NCI-H345 treated with DMSO at 0.1 percent for 48 hours (cell line): ENCODE data around the gene RERE.

Experiments used
- DNase-seq: peaks from one replicate; lab custom pipeline; 2025; ENCODE audit not compliant: unreplicated experiment; lab: John Stamatoyannopoulos, UW

The RERE gene

DNA sequence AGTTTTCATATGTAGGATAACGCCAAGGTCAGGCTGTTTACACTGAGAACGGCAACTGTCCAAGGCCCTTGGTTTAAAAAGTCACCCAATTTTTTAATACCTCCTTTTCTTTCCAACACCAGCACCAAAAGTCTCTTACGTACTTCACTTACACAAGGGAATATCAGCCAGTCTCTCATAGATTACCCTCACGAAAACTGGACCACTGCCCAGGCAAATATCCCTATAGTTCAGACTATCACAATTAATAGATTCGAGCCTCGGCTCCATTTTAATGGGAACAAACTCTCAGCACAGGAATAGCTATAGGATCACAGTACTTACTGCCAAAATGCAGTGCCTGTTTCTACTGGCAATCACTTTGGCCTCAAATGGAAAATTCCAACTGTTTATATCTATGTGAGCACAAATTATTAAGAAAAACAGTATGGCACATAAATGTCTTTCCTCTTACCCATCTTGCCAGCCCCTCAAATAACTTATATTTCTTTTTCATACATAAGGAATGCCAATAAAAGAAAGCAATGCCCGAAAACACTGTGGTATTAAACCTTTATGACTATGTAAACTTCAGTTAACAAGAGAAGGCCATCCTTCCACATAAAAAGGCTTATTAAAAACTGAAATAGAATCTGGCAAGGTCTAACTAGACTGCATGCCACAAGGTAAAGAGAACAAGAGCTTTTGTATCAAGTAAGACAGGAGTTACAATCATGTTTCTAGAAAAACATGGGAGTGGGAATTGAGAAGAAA, 401.7 kb downstream of the RERE start:
- no peak for DNase-seq

DNA sequence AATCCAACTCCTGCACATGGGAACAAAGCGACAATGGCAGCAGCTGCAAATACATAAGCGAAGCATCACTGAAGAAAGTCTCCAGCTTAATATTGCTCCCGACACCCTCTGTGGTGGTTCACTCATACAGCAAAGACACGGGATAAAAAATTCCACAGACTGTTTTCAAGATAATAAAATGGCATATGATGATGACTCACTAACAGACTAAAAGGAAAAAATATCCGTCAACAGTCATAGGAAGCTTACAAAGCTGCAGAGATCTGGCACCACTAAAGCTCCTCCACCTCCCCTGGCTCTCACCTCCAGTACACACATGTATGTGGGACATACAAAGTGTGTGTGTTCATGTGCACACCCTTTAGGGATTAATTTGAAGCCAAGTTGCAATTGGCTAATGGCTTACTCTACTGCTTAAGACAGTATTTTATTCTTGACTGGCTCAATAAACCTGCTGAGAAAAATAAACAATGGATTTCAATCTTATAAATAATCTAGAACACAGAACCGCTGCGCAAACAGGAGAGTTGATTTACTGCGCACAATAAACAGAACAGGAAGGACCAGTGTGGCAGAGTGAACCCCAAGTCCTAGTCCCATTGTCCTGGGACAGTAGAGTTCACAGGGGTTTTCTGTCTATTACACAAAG, 405.1 kb downstream of the RERE start:
- DNase-seq, result no peak

DNA sequence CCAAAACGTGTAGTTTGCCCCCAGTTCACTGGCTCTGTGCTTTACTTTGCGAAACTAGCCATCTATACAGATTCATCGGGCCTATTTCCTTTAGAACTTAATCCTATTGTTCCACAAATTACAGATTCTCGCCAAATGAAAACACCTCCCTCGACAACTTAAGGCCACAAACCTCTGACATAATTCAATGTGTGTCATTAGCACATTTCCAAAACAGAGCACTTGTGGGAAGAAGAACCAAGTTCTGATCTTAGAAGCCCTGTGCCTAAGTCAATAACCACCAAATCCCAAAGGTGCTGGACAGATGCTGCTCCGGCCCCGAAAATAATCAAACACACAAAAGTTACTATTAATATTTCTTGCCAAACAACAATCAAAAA, 405.6 kb downstream of the RERE start:
- no peak for DNase-seq

DNA sequence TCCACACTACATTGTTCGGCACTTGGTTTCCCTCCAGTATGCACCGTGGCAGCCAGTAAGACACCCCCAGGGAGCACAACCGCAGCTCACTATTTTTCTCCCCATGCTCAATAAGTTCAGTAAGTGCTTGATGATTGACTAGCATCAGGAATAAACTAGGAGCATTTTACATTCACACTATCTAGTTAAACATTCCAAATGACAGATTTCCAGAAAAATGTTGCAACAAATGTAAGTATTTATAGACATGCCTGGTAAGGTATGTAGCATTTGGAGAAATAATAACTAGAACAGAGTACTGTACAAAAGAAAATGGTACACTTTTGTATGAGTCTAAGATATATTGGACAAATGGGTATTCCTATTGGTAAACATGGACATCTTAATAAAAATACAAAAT, 406.6 kb downstream of the RERE start:
- DNase-seq, result no peak

DNA sequence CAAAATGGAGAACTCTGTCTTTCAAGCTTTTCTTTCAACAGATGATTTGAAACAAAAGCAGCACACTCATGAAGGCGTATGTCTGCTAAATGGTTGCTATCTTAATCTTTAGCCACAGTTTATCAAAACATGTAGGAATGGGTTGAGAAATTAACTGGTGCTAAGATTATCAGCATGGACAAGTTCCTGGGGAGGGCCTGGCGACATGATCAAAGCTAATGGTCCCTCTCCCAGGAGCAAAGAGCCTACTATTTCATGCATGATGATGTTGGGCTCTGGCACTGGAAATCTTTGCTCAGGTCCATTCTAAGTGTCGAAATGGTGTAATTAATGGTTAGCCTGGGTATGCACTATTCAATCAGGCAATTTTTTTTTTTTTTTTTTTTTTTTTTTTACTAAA, 407.8 kb downstream of the RERE start:
- DNase-seq, result no peak

DNA sequence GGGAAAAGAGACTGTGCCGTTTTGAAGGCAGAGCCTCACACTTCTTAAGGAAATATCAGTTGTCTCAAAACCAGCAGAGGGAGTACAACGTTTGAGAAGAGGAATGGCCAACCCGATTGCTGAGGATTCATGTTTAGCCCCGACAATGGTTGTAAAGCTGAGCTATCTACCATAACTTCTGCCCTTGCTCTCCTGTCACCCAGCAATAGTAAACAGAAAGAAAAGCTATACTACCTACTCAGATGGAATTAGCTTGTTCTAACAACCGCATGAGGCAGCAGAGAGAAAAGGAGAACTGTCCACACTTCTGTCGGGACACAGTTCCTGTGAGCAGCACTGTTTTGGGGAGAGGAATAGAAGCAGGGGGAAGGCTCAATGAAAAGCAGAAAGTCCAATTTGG, 408.3 kb downstream of the RERE start:
- no peak for DNase-seq

DNA sequence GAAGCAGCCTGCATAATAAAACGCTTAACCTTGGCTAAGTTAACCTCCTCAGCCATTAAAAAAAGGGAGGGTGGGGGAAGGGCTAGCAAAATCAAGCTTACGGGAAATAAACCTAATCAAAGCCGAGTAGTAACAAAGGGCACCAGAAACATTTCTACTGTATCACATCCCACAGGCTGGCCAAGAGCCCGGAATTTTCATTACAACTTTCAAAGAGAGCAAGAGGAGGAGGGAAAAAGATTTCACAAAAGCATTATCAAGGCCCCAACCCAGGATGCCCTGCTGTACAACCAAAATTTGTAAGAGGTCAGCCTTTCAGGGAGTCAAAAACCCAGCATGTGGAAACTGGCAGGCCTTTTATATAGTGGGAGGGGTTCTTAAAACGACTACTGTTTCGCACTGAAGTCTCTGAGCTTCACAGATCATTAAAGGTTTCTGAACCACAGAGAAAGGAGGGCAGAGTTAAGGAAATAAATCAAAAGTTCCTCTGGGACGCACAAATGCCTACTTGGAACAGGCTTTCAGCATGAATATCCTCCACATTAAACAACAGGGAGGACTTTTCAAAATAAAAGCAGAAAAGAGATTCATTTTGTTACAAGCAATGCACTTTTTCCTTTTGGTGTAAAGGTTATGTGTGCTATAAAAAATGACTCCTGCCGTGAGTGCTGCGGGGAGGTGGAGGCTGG, 409.1 kb downstream of the RERE start:
- DNase-seq, result no peak

DNA sequence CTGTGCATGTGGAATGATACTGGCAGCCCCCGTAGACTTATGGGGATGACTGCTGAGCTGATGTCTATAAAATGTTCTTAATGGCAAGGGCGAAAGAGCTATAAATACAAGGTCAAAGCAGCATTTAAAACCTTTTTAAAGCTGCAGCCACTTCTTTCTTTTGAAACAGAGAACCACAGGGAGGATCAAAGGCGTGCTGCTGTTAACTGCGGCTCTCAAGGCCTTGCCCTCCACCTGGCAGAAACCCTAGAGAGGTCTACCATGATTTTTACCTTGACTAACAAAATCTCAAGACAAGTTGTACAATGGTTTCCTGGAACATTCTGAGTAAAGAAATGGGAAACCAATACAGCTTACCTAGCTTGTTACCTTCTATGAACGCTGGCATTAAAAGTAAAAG, 409.8 kb downstream of the RERE start:
- DNase-seq, result no peak

DNA sequence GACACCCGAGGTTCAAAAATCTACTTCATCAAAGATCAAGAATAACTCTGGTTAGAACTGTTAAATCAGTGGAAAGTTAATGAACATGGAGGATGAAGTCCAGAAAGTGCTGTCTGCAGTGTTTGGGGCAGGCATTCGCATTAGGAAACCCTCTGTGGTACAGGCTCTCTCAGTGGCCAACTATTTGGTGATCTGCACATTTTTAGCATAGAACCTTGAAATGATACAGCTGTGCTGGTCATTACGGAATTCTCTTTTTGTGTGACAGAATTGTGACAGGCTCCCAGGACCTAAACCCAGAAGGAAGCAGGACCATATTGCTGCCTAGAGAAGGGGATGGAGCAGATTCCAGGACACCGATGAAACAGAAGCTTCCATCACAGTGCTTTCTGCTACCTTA, 410.5 kb downstream of the RERE start:
- DNase-seq, result no peak

DNA sequence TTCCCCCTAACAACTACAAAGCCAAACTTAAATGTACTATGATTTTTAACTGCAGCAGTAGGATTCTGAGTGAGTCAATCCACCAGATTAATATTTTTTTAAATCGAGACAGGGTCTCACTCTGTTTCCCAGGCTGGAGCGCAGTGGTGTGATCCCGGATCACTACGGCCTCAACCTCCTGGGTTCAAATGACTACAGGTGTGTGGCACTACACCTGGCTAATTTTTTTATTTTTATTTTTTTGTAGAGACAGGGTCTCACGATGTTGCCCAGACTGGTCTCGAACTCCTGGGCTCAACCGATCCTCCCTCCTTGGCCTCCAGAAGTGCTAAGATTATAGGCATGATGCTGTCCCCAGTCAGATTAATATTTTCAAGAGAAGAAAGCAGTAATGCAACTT, 411.4 kb downstream of the RERE start:
- DNase-seq, result no peak

DNA sequence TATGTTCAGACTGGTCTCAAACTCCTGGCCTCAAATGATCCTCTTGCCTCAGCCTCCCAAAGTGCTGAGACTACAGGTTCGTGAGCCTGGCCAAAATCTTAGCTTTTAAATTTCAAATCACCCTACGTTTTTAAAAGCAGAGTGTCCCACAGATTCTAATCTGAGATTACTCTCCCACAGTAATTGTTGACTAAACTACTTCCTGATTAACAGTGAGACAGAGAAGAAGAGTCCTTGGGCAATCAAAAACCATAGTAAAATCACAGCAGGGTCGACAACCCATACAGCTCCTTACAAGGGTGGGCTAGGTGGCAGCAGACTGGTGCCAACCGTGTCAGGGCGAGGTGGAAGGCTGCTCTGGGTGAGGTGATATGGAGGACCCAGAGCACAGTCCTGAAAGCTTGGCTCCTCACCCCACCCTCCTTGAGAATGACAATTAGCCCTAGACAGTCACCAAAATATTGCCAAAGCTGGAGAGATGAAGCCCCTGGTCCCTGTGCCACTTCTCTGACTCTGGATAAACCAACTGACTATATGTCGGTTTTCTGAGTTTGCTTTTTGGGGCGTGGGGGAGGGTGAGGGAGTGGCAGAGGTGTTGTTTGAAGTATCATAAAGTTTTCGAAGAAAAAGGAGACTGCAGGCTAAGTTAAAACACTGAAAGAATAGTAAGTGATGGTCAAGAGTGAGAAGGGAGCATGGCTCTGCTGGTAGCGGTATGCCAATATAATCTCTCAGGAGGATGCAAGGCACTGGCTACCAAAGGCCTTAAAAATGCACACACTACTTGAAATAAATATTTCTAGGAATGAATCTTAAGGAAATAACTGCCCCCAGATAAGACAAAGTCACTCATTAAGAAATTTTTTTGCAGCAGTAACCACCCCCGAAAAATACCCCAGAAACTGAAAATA, 412.7 kb downstream of the RERE start:
- no peak for DNase-seq

DNA sequence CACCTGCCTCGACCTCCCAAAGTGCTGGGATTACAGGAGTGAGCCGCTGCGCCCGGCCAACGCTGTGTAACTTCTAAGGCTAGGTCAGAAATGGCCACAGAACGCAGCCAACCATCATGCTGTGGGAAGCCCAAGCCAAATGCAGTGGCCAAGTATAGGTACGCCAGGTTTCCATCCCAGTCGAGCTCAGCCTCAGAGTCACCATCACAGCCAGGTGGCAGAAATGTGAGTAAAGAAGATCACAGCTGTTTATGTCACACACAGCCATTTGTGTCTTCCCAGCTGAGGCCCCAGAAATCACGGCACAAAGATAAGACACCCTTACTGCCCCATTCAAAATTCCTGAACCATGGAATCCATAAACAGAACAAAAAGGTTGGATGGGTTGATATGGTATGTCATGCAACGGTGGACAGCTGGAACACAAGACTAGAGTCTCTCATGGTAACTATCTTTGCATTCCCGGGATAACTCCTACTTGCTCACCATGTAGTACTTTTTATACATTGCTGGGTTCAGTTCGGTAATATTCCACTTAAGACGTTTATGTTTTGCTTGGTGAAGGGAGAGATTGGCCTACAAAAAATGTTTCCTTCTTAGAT, 415.2 kb downstream of the RERE start:
- no peak for DNase-seq

DNA sequence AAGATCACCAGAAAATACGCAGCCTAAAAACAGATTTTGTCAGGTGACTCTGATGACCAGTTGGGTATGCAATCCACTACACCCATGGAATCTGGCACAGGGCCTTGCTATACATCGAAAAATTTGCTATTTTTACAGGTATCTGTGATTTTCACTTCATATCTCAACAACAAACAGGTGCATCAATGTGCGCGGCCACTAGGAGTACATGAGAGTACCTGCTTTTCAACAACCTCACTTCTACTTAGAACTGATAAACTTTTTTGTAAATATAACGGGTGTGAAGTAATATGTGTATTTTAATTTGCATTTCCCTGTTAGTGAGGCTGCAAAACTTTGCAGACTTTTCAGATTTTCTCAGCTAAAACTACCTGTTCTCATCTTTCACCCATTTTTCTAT, 418.8 kb downstream of the RERE start:
- DNase-seq, result no peak

DNA sequence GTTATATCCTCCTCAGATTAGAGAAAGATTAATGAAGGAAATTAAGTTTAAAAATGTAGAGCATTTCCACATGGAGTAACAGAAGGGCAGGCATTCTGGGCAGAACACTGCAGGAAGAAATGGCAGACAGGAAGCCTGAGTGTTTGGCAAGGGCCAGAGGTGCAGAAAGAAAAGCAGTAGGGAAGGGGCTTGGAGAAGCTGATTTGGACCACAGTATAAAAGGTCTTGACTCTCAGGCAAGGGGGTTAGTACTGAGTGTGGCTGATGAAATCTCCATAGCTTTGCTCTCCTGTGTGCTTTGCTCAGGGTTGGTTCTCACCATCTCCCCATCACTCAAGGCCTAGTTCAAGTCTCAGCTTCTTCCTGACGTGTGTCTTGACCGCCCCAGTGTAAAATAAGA, 419.4 kb downstream of the RERE start:
- DNase-seq, result no peak

DNA sequence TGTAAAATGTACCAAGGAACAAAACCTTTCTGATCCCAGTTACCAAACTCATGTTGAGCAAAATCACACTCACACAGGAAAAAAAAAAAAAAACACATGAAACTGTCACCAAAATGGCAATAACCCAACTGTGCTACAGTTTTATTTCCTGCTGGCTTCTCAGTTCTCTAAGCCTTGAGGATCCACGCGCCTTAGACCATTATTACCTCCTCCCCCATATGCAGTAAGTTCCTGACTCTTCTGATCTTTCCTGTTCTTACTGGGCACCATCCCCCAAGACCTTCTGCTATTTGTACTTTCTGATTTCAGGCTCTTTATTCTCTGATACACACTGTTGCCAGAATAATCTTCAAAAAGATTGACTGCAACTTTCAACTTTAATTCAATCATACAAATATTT, 419.9 kb downstream of the RERE start:
- DNase-seq, result no peak

DNA sequence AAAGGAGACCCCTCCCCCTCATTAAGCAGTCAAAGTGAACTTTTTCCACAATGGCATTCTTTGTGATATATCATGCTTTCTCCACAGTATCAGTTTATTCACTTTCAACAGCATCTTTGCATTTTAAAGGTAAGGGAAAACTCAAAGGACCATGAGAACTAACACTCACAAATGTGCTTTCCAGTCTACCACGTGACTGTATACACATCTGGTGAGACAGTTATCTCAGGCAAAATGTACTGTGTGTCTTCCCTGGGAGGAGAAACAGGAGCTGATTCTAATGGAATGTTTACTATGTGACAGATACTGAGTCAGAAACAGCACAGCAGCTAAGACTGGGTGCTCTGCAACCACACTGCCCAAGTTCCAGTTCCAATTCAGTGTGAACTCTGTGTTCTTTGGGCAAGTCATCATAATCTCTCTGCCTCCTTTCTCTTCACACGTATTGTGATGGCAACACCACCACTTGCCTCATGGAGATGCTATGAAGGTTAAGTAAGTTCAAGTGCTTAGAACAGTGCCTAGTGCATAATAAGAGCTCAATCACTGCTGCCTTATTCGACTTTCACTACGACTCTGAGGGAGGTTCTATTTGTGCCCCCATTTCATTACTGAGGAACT, 420.5 kb downstream of the RERE start:
- no peak for DNase-seq

DNA sequence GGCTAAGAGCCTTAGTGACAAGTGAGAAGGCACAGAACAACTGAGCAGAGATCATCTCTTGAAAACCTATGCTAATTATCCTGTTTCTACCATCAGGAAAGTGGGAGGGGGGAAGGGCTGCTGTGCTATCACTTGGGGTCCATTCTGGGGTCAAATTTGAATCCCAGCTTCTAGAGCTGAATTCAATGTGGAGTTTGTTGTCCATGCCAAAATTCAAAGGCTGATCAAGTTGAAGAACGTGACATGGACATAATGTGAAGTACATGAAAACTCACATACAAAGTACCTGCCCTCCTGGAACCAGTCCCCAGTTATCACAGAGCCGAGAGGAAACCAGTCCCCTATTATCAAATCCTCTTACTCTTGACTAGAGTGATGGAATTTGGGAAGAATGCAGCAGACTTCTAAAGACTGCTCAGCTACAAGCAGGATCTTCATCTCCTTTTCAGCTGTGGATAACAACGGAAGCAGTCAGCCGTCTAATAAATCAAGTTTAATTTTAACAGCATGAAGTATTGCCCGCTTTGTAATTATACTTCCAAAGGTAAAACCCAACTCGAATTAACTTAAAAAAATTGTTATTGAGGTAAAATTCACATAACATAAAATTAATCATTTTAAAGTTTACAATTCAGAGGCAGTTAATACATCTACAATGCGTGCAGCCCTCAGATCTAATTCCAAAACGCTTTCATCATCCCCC, 421.2 kb downstream of the RERE start:
- DNase-seq, result no peak

DNA sequence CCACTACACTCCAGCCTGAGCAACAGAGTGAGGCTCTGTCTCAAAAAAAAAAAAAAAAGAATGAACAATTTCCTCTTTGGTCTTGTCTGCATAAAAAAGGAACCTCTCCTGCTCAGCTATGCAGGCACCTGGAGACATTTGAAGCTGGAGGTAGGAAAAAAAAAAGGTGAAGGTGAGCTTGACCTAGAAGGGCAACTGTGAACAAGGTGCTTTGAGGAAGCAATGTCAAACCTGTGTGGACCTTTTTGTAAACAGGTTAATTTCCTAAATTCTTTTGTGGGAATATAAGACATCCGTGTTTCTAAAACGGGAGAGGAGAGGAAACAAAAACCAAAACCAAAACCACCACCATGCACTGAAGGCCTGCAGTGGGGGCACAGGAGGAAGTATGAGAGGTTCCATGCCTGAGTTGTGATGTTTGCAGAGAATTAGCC, 422.0 kb downstream of the RERE start:
- DNase-seq, result no peak

DNA sequence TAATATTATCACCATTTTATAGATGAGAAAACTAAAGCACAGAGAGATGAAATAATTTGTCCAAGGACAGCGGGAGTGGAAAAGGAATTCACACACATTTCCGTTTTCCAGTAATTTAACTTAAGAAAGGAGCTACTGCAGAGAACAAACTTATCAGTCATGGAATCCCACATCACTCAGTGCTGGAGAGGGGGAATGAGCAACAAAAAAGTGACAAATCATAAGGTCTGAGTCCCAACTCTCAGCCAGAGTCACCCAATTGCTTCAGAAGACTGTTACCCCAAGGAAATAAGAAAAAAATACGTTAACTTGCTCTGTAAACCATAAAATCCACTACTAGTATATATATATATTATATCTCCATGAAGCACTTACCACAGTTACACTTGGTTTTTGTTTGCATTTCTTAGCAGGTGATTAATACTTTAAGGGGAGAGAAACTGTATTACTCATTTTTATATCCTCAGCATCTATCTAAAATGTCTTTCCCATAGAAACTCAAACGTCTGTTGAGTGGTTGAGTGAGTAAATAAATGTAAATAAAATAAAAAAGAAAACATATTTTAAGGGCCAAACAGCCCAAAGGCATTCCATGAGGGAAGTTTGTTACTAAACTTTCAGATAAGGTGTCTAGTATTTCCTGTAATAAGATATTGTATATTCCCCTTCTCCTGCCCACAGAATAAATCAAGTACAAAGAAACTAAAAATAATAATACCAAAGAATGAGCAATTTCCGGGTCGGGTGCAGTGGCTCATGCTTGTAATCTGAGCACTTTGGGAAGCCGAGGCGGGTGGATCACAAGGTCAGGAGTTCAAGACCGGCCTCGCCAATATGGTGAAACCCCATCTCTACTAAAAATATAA, 422.8 kb downstream of the RERE start:
- no peak for DNase-seq
